Peyer's patch (tissue), 4 donors: ENCODE data around the gene CMPK1. TPM values are rescaled to one million over a fixed set of nuclear protein-coding genes. Genes with fewer than 3 reads are reported as not detected.

Experiments used
- DNase-seq, 3 donors: peaks; one replicate each; pipeline ENCODE4 v3.0.0-alpha.2; 2017 to 2019
- H3K27ac ChIP-seq, 4 donors: fragments of 200-600 bp; sonication (generic); one replicate each; pipeline ENCODE4 v1.5.1; 2016 to 2019
- H3K27me3 ChIP-seq, 2 donors: fragments of 200-600 bp; sonication (generic); one replicate each; pipeline ENCODE4 v1.5.1; 2019
- H3K36me3 ChIP-seq, 3 donors: fragments of 200-600 bp; sonication (generic); one replicate each; pipeline ENCODE4 v1.5.1; 2016 to 2019
- H3K4me1 ChIP-seq, 4 donors: fragments of 200-600 bp; sonication (generic); one replicate each; pipeline ENCODE4 v1.5.1; 2016 to 2019
- H3K4me3 ChIP-seq, 4 donors: fragments of 200-600 bp; sonication (generic); 1 replicate in 3 of 4; 2 replicates in 1 of 4; pipeline ENCODE4 v1.5.1; 2016 to 2019; ENCODE audit warnings: mild to moderate bottlenecking in 1 of 4
- H3K9me3 ChIP-seq, 4 donors: fragments of 200-600 bp; sonication (generic); one replicate each; pipeline ENCODE4 v1.5.1; 2016 to 2019; ENCODE audit warnings: mild to moderate bottlenecking in 1 of 4
- POLR2A ChIP-seq, 2 donors: fragments of 450-650 bp; IDR thresholded peaks; one replicate each; pipeline ENCODE4 v1.5.1; 2017; ENCODE audit warnings: antibody characterized with exemption in 2 of 2, mild to moderate bottlenecking in 2 of 2, moderate library complexity in 2 of 2
- total RNA-seq, 4 donors: library from RNA; depleted of rRNA; stranded (reverse); fragments of >200 nt; gene quantifications; one replicate each; pipeline ENCODE4 v1.1.0, GENCODE V29; 2016
- TF ChIP-seq, protein P1 (sequence below), 6 experiments: fragments of 450-650 bp in 4 of 6; fragments of 200-600 bp in 2 of 6; sonication (generic) in 1 of 6; IDR thresholded peaks; one replicate each; pipeline ENCODE4 v1.5.1; 2017 to 2019; ENCODE audit warnings: antibody characterized with exemption in 6 of 6, mild to moderate bottlenecking in 3 of 6, moderate library complexity in 1 of 6

Gene CMPK1
- total RNA-seq, 4 donors from 2014 or later = 80.0 to 204 (median 111) TPM

DNA sequence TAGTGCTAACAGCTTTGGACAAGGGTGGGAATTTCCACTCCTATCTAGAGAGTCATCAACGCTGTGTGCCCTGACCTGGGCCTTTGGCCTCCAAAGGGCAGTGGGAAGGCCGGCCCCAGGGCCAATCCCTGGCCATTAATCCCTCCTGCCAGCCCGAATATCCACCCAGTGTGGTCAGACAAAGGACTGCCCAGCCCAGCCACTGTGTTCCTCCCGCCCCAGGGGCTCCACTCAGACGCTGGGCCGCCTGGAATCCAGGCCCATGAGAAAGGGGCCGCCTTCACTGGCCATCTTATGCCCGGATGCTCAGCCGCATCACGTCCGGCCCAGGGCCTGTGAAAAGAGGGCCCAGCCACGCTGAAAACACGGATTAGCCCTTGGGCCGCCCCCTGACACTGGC, 78.8 kb downstream of the CMPK1 start:
- H3K27me3 ChIP-seq = peaks cover 0 to 18% of the 10 kb centered on the region in 2 donors
- TF ChIP-seq POLR2A (IDR thresholded peaks at IDR 0.05) = no peak
- TF ChIP-seq, protein P1, sequence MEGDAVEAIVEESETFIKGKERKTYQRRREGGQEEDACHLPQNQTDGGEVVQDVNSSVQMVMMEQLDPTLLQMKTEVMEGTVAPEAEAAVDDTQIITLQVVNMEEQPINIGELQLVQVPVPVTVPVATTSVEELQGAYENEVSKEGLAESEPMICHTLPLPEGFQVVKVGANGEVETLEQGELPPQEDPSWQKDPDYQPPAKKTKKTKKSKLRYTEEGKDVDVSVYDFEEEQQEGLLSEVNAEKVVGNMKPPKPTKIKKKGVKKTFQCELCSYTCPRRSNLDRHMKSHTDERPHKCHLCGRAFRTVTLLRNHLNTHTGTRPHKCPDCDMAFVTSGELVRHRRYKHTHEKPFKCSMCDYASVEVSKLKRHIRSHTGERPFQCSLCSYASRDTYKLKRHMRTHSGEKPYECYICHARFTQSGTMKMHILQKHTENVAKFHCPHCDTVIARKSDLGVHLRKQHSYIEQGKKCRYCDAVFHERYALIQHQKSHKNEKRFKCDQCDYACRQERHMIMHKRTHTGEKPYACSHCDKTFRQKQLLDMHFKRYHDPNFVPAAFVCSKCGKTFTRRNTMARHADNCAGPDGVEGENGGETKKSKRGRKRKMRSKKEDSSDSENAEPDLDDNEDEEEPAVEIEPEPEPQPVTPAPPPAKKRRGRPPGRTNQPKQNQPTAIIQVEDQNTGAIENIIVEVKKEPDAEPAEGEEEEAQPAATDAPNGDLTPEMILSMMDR (IDR thresholded peaks at IDR 0.05) = no peak
- H3K27ac ChIP-seq = no peak overlapping the region
- no peaks in the 10 kb centered on the region for H3K9me3 ChIP-seq
- peaks cover 0 to 5% (median 0%) of the 10 kb centered on the region in 4 donors for H3K4me1 ChIP-seq
- DNase-seq = no peak
- H3K4me3 ChIP-seq = no peak overlapping the region
- no peaks in the 10 kb centered on the region for H3K36me3 ChIP-seq

DNA sequence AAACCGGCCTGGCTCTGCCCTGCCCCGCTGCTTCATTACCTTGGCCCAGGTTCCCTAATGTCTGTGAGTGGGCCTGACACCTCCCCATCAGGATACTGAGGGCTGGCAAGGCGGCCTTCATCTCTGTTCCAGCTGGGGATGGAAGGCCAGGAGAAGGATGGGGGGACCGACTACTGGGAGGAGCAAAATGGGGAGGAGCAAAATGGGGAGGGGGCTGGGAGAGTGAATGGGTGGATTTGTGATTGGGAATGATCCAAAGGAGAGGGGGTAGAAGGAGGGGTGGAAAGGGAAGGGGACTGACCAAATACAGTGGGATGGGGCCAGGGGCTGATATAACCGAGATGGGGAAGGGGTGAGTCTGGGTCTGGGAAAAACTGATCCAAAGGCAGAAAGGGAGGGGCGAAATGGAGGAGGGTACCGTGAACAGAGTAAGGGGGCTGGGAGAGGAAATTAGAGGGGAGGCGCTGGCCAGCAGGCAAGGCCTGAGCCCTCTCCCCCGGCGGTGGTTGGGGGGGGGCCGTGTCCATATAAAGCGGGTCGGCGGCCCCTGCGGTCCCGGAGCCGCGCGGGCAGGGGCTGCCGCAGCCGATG, 82.2 kb downstream of the CMPK1 start, which contains the start of gene FOXE3:
FOXE3 (plus strand) TSS at position 558 of the 591 bp plus-strand sequence; CDS start at position 589, 31 bp downstream.
- Histone ChIP-seq H3K4me1 (peaks cover 0 to 5% (median 0%) of the 10 kb centered on the region in 4 donors), H3K27ac (no peak within 1 kb of the TSS), H3K27me3 (peaks cover 0 to 22% of the 10 kb centered on the region in 2 donors), H3K36me3 (no peaks in the 10 kb centered on the region), H3K9me3 (no peaks in the 10 kb centered on the region), H3K4me3 (peak within 1 kb of the TSS in 2 of 4 donors; percentile 29 to 48)
- TF ChIP-seq, protein P1 (IDR thresholded peaks at IDR 0.05) = no peak
- no peak for TF ChIP-seq POLR2A (IDR thresholded peaks at IDR 0.05)
- no peak for DNase-seq

DNA sequence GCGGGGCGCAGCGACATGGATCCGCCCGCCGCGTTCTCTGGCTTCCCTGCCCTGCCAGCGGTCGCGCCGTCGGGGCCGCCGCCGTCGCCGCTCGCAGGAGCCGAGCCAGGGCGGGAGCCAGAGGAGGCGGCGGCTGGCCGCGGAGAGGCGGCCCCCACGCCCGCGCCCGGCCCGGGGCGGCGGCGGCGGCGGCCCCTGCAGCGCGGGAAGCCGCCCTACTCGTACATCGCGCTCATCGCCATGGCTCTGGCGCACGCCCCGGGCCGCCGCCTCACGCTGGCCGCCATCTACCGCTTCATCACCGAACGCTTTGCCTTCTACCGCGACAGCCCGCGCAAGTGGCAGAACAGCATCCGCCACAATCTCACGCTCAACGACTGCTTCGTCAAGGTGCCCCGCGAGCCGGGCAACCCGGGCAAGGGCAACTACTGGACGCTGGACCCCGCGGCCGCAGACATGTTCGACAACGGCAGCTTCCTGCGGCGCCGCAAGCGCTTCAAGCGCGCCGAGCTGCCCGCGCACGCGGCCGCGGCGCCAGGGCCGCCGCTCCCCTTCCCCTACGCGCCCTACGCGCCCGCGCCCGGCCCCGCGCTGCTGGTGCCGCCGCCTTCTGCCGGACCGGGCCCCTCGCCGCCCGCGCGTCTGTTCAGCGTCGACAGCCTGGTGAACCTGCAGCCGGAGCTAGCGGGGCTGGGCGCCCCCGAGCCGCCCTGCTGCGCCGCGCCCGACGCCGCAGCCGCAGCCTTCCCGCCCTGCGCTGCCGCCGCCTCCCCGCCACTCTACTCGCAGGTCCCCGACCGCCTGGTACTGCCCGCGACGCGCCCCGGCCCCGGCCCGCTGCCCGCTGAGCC, 83.0 kb downstream of the CMPK1 start:
- DNase-seq = no peak
- peaks cover 0 to 5% (median 0%) of the 10 kb centered on the region in 4 donors for H3K4me1 ChIP-seq
- no peaks in the 10 kb centered on the region for H3K36me3 ChIP-seq
- H3K27me3 ChIP-seq = peaks cover 0 to 22% of the 10 kb centered on the region in 2 donors
- TF ChIP-seq, protein P1 (IDR thresholded peaks at IDR 0.05) = no peak
- no peak for TF ChIP-seq POLR2A (IDR thresholded peaks at IDR 0.05)
- peak overlapping the region in 2 of 4 donors; percentile 29 to 48 for H3K4me3 ChIP-seq
- no peaks in the 10 kb centered on the region for H3K9me3 ChIP-seq
- H3K27ac ChIP-seq = no peak overlapping the region

DNA sequence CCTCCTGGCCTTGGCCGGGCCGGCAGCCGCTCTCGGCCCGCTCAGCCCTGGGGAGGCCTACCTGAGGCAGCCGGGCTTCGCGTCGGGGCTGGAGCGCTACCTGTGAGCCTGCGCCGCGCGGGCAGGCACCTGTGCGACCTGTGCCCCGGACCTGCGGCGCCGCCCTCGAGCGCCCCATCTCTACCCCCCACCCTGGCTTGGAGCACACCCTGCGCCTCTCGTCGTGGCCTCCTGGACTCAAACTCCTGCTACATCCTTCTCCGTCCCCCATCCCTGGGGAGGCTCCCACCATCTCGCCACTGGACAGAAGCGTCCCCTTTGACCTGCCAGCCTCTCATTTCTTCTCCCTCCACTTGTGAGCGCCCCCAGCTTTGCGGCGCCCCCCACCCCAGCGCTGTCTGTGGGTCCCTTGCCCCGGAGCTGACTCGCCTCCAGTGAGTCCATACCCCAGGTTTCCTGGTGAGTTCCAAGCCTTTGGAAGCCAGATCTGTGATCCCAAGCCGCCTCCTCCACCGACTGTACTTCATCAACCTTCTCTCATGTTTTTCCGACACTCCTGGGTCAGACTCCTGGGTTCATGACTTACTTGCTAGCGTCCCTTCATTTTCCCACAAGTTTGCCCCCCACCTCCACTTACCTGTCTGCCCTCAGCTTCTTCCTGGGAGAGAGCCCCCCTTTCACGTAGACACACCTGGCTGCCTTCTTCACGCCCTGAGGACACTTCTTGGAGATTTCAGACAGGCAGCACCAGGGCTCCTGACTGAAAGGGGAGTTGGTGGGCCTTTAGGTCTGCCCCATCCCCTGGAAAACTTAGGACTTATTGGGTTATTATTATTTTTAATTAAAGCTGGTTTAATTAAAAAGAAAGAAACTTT, 83.8 kb downstream of the CMPK1 start:
- Histone ChIP-seq H3K4me3 (peak overlapping the region in 2 of 4 donors; percentile 29 to 48), H3K36me3 (no peaks in the 10 kb centered on the region), H3K27ac (no peak overlapping the region), H3K27me3 (peaks cover 0 to 22% of the 10 kb centered on the region in 2 donors), H3K4me1 (peaks cover 0 to 5% (median 0%) of the 10 kb centered on the region in 4 donors), H3K9me3 (no peaks in the 10 kb centered on the region)
- TF ChIP-seq POLR2A (IDR thresholded peaks at IDR 0.05) = no peak
- TF ChIP-seq, protein P1 (IDR thresholded peaks at IDR 0.05) = no peak
- no peak for DNase-seq

GRCh38 chr1:47418122-47418521, 84.5 kb downstream of the CMPK1 start:
- H3K27me3 ChIP-seq = peaks cover 0 to 22% of the 10 kb centered on the region in 2 donors
- no peak for DNase-seq
- TF ChIP-seq, protein P1 (IDR thresholded peaks at IDR 0.05) = no peak
- no peak for TF ChIP-seq POLR2A (IDR thresholded peaks at IDR 0.05)

More at GRCh38 chr1:47418122-47418521, 84.5 kb downstream of the CMPK1 start:
- no peak overlapping the region for H3K27ac ChIP-seq
- H3K36me3 ChIP-seq = no peaks in the 10 kb centered on the region
- peaks cover 0 to 5% (median 0%) of the 10 kb centered on the region in 4 donors for H3K4me1 ChIP-seq
- no peaks in the 10 kb centered on the region for H3K9me3 ChIP-seq
- no peak overlapping the region for H3K4me3 ChIP-seq
